OCI-LY7 (cell line): ENCODE measurements around the gene MPPED1. TPM values are rescaled to one million over a fixed set of nuclear protein-coding genes. Genes with fewer than 3 reads are reported as not detected.

ENCODE experiments used
- BruUV-seq: library from RNA; stranded (reverse); fragments of 400-500 nt; replicated peaks from 2 replicates; lab custom pipeline; 2021; lab: Mats Ljungman, UMichigan
- CTCF ChIA-PET: fragments of 300-600 bp; sonication (Branson Sonifier 250); formaldehyde crosslinking; loops from one replicate; lab custom pipeline; 2022; ENCODE audit warnings: antibody characterized with exemption; ENCODE audit not compliant: unreplicated experiment; lab: Charles Lee
- POLR2A ChIA-PET: fragments of 300-600 bp; sonication (Branson Sonifier 250); formaldehyde crosslinking; loops from one replicate; lab custom pipeline; 2022; ENCODE audit warnings: antibody characterized with exemption; lab: Charles Lee
- DNase-seq: peaks from one replicate; pipeline ENCODE4 v3.0.0-alpha.2; 2015; ENCODE audit warnings: low spot score
- H2AFZ ChIP-seq: fragments of 200-600 bp; sonication (generic), shearing (Covaris generic); 2 replicates; pipeline ENCODE4 v1.6.1; 2014; ENCODE audit warnings: mild to moderate bottlenecking, antibody characterized with exemption, low read length, moderate library complexity
- H3K27ac ChIP-seq: fragments of 200-600 bp; sonication (generic); 2 replicates; pipeline ENCODE4 v1.5.1; 2014; ENCODE audit warnings: mixed run types, low read depth, mild to moderate bottlenecking, moderate library complexity, low read length, inconsistent platforms; ENCODE audit not compliant: poor library complexity, severe bottlenecking
- H3K36me3 ChIP-seq: fragments of 200-600 bp; sonication (generic); 2 replicates; pipeline ENCODE4 v1.6.1; 2014; ENCODE audit warnings: mild to moderate bottlenecking, antibody characterized with exemption, low read length, moderate library complexity, mixed read lengths; ENCODE audit not compliant: insufficient read depth
- H3K4me1 ChIP-seq: fragments of 200-600 bp; sonication (generic); 2 replicates; pipeline ENCODE4 v1.5.1; 2014; ENCODE audit warnings: mild to moderate bottlenecking, low read length; ENCODE audit not compliant: insufficient read depth, poor library complexity, severe bottlenecking
- H3K4me2 ChIP-seq: fragments of 200-600 bp; sonication (generic); 2 replicates; pipeline ENCODE4 v1.6.1; 2014; ENCODE audit warnings: mild to moderate bottlenecking, low read length
- H3K4me3 ChIP-seq: fragments of 200-600 bp; sonication (generic); 2 replicates; pipeline ENCODE4 v1.5.1; 2014; ENCODE audit warnings: mild to moderate bottlenecking, low read depth, low read length; ENCODE audit not compliant: poor library complexity, severe bottlenecking
- H3K79me2 ChIP-seq: fragments of 200-600 bp; sonication (generic); 2 replicates; pipeline ENCODE4 v1.6.1; 2016; ENCODE audit warnings: low read depth, mild to moderate bottlenecking, low read length, moderate library complexity, mixed read lengths; ENCODE audit not compliant: insufficient read depth
- H3K9me2 ChIP-seq: fragments of 200-600 bp; sonication (generic); 2 replicates; pipeline ENCODE4 v1.6.1; 2016; ENCODE audit warnings: mild to moderate bottlenecking, low read length, mixed read lengths; ENCODE audit not compliant: insufficient read depth
- H3K9me3 ChIP-seq: fragments of 200-600 bp; sonication (generic); 2 replicates; pipeline ENCODE4 v1.6.1; 2014; ENCODE audit warnings: mild to moderate bottlenecking, mixed run types, low read length, mixed read lengths
- H4K20me1 ChIP-seq: fragments of 200-600 bp; sonication (generic); 2 replicates; pipeline ENCODE4 v1.6.1; 2014; ENCODE audit warnings: mild to moderate bottlenecking, antibody characterized with exemption, low read length, moderate library complexity, mixed read lengths; ENCODE audit not compliant: insufficient read depth
- CTCF ChIP-seq: fragments of 200-600 bp; sonication (generic); conservative IDR thresholded peaks from 2 replicates; pipeline ENCODE4 v1.5.1; 2014; ENCODE audit warnings: mild to moderate bottlenecking, antibody characterized with exemption, low read length, moderate library complexity, mixed read lengths
- EZH2phosphoT487 ChIP-seq: fragments of 200-600 bp; sonication (generic); IDR thresholded peaks from 2 replicates; pipeline ENCODE4 v1.6.1; 2018; ENCODE audit warnings: low read depth, borderline replicate concordance, mild to moderate bottlenecking, mixed run types, antibody characterized with exemption, low read length, moderate library complexity, mixed read lengths
- intact Hi-C: fragments of 100-400 bp; cut with micrococcal nuclease; formaldehyde crosslinking; loops from one replicate; pipeline ENCODE4 v1.10.0; 2022; ENCODE audit not compliant: unreplicated experiment
- total RNA-seq, 2 experiments: library from RNA; depleted of rRNA in 1 of 2; stranded (reverse); fragments of >200 nt in 1 of 2; shearing (Covaris generic) in 1 of 2; gene quantifications; 2 replicates each; pipeline ENCODE4 v1.2.3, GENCODE V29; 2014 to 2022

The MPPED1 gene
- total RNA-seq, 2 experiments from 2014 or later, result not detected

GRCh38 chr22:43396321-43396933 is 15.4 kb upstream of the MPPED1 start:
- no peaks in the 10 kb centered on the region for H4K20me1 ChIP-seq
- no peak overlapping the region for H3K4me2 ChIP-seq
- CTCF ChIA-PET, result no interaction called here
- H3K9me3 ChIP-seq, result no peaks in the 10 kb centered on the region
- POLR2A ChIA-PET, result no interaction called here
- intact Hi-C loops, result no loop called here
- H3K36me3 ChIP-seq, result no peaks in the 10 kb centered on the region
- H3K4me1 ChIP-seq, result no peaks in the 10 kb centered on the region
- no TSS peak for BruUV-seq
- H2AFZ ChIP-seq, result no peak overlapping the region
- DNase-seq, result no peak
- H3K4me3 ChIP-seq, result no peak overlapping the region
- TF ChIP-seq EZH2phosphoT487, result no peak
- no peak for TF ChIP-seq CTCF
- H3K79me2 ChIP-seq, result no peaks in the 10 kb centered on the region
- no peak overlapping the region for H3K27ac ChIP-seq
- no peaks in the 10 kb centered on the region for H3K9me2 ChIP-seq

- Histone ChIP-seq H3K9me2 (no peaks in the 10 kb centered on the region), H4K20me1 (no peaks in the 10 kb centered on the region), H3K4me2 (no peak overlapping the region), H3K27ac (no peak overlapping the region), H3K9me3 (no peaks in the 10 kb centered on the region), H3K36me3 (no peaks in the 10 kb centered on the region), H3K79me2 (no peaks in the 10 kb centered on the region), H2AFZ (no peak overlapping the region), H3K4me3 (no peak overlapping the region), H3K4me1 (no peaks in the 10 kb centered on the region)
- intact Hi-C loops, result no loop called here
- CTCF ChIA-PET, result no interaction called here
- TF ChIP-seq EZH2phosphoT487, result no peak
- TF ChIP-seq CTCF, result no peak
- POLR2A ChIA-PET, result no interaction called here
- no peak for DNase-seq
- no TSS peak for BruUV-seq
Measured at GRCh38 chr22:43396934-43397457, 14.8 kb upstream of the MPPED1 start.

- H3K36me3 ChIP-seq, result no peaks in the 10 kb centered on the region
- DNase-seq, result no peak
- H3K4me3 ChIP-seq, result no peak overlapping the region
- H3K9me2 ChIP-seq, result no peaks in the 10 kb centered on the region
- H4K20me1 ChIP-seq, result no peaks in the 10 kb centered on the region
- H3K27ac ChIP-seq, result no peak overlapping the region
- POLR2A ChIA-PET, result no interaction called here
- no peak overlapping the region for H3K4me2 ChIP-seq
- no peaks in the 10 kb centered on the region for H3K79me2 ChIP-seq
- no TSS peak for BruUV-seq
- TF ChIP-seq EZH2phosphoT487, result no peak
- TF ChIP-seq CTCF, result no peak
- H3K4me1 ChIP-seq, result no peaks in the 10 kb centered on the region
- CTCF ChIA-PET, result no interaction called here
- intact Hi-C loops, result no loop called here
- H3K9me3 ChIP-seq, result no peaks in the 10 kb centered on the region
- no peak overlapping the region for H2AFZ ChIP-seq
Measured at GRCh38 chr22:43397766-43398165, 14.0 kb upstream of the MPPED1 start.
